Stimulated activated CD4-positive, alpha-beta T cell treated with anti-CD3 and anti-CD28 coated beads, TNF-alpha, amount 100 ng/mL, for 48 hours (primary cell): ENCODE data around the gene ATOSB.

ENCODE experiments used
- DNase-seq, 3 donors: peaks; one replicate each; pipeline ENCODE4 v3.0.0-alpha.2; 2020; ENCODE audit warnings: low read depth in 3 of 3

ATOSB gene

GRCh38 chr9:35054185-35054835 lies 61.4 kb downstream of the ATOSB start:
- no peak for DNase-seq
